SK-N-SH (cell line): ENCODE data around the gene TERC. TPM values are rescaled to one million over a fixed set of nuclear protein-coding genes. Genes with fewer than 3 reads are reported as not detected.

Experiments used
- CTCF ChIA-PET: fragments of 300-600, 350-600 bp; formaldehyde crosslinking; extraction: SDS; loops from one replicate; lab custom pipeline; 2021; lab: Yijun Ruan, JAX
- POLR2A ChIA-PET: fragments of 350-600 bp; sonication (Branson Sonifier 250); formaldehyde crosslinking; extraction: SDS; loops from one replicate; lab custom pipeline; 2020; ENCODE audit warnings: antibody characterized with exemption, inconsistent platforms; lab: Yijun Ruan, JAX
- DNase-seq: peaks from one replicate; pipeline ENCODE4 v3.0.0; 2012
- H2AFZ ChIP-seq: fragments of 200-600 bp; sonication (generic); 2 replicates; pipeline ENCODE4 v1.8.1; 2016; ENCODE audit warnings: antibody characterized with exemption, mild to moderate bottlenecking, low read depth
- H3F3A ChIP-seq: fragments of 200-600 bp; sonication (generic); replicated peaks from 2 replicates; pipeline ENCODE3; 2016; ENCODE audit warnings: antibody characterized with exemption, mild to moderate bottlenecking; ENCODE audit not compliant: insufficient read depth
- H3K27ac ChIP-seq, 2 experiments: fragments of 200-500 bp in 1 of 2; fragments of 200-600 bp in 1 of 2; sonication (Bioruptor generic) in 1 of 2; sonication (generic), shearing (Covaris generic) in 1 of 2; 2 replicates each; pipeline versions ENCODE4 v1.5.1 to v1.6.1; 2014 to 2016; ENCODE audit warnings: low read depth in 2 of 2, inconsistent platforms in 1 of 2, low read length in 1 of 2, mild to moderate bottlenecking in 1 of 2, mixed read lengths in 1 of 2
- H3K27me3 ChIP-seq: fragments of 200-600 bp; sonication (generic), shearing (Covaris generic); 2 replicates; pipeline ENCODE4 v1.6.1; 2016; ENCODE audit warnings: mixed run types; ENCODE audit not compliant: insufficient read depth
- H3K36me3 ChIP-seq, 2 experiments: fragments of 200-500 bp in 1 of 2; fragments of 200-600 bp in 1 of 2; sonication (Bioruptor generic) in 1 of 2; sonication (generic) in 1 of 2; replicated peaks in 1 of 2; 2 replicates each; pipeline versions ENCODE3 to v1.5.1; 2014 to 2016; ENCODE audit warnings: low read length in 1 of 2, mild to moderate bottlenecking in 1 of 2; ENCODE audit not compliant: insufficient read depth in 2 of 2, control insufficient read depth in 1 of 2
- H3K4me1 ChIP-seq, 2 experiments: fragments of 200-500 bp in 1 of 2; fragments of 200-600 bp in 1 of 2; sonication (Bioruptor generic) in 1 of 2; sonication (generic), shearing (Covaris generic) in 1 of 2; 2 replicates each; pipeline versions ENCODE4 v1.5.1 to v1.6.1; 2014 to 2016; ENCODE audit warnings: low read depth in 1 of 2, low read length in 1 of 2, mixed run types in 1 of 2; ENCODE audit not compliant: insufficient read depth in 2 of 2, control insufficient read depth in 1 of 2
- H3K4me2 ChIP-seq: fragments of 200-600 bp; sonication (generic), shearing (Covaris generic); 2 replicates; pipeline ENCODE4 v1.6.1; 2017; ENCODE audit warnings: mixed run types
- H3K4me3 ChIP-seq, 2 experiments: fragments of 200-500 bp in 1 of 2; fragments of 200-600 bp in 1 of 2; sonication (Bioruptor generic) in 1 of 2; sonication (generic), shearing (Covaris generic) in 1 of 2; 2 replicates each; pipeline versions ENCODE4 v1.5.1 to v1.8.1; 2014 to 2016; ENCODE audit warnings: low read depth in 2 of 2, inconsistent platforms in 1 of 2, low read length in 1 of 2, mild to moderate bottlenecking in 1 of 2, mixed read lengths in 1 of 2, moderate library complexity in 1 of 2
- H3K79me2 ChIP-seq: fragments of 200-600 bp; sonication (generic); 2 replicates; pipeline ENCODE4 v1.8.1; 2017; ENCODE audit warnings: mild to moderate bottlenecking; ENCODE audit not compliant: insufficient read depth
- H3K9ac ChIP-seq: fragments of 200-600 bp; sonication (generic); 2 replicates; pipeline ENCODE4 v1.6.1; 2017; ENCODE audit warnings: mixed run types
- H3K9me2 ChIP-seq: fragments of 200-600 bp; sonication (generic); 2 replicates; pipeline ENCODE4 v1.6.1; 2017; ENCODE audit warnings: mixed run types
- H3K9me3 ChIP-seq: fragments of 200-600 bp; sonication (generic); 2 replicates; pipeline ENCODE4 v1.6.1; 2017; ENCODE audit warnings: mixed run types, mild to moderate bottlenecking, moderate library complexity
- H4K20me1 ChIP-seq: fragments of 200-600 bp; sonication (generic); 2 replicates; pipeline ENCODE4 v1.6.1; 2017; ENCODE audit warnings: mild to moderate bottlenecking, mixed run types; ENCODE audit not compliant: insufficient read depth
- CTCF ChIP-seq: fragments of 200-600 bp; sonication (generic); IDR thresholded peaks from 2 replicates; pipeline ENCODE4 v1.6.1; 2017; ENCODE audit warnings: antibody characterized with exemption, mild to moderate bottlenecking, moderate library complexity
- NFIC ChIP-seq: IDR thresholded peaks from 2 replicates; pipeline ENCODE4 v1.4.0; 2012; ENCODE audit warnings: borderline replicate concordance
- NRF1 ChIP-seq: IDR thresholded peaks from 2 replicates; pipeline ENCODE4 v1.6.1; 2012; ENCODE audit warnings: low read depth, mild to moderate bottlenecking, low read length
- TEAD4 ChIP-seq: IDR thresholded peaks from 2 replicates; pipeline ENCODE4 v1.4.0; 2012; ENCODE audit warnings: mild to moderate bottlenecking, borderline replicate concordance; ENCODE audit not compliant: insufficient read depth
- USF1 ChIP-seq: IDR thresholded peaks from 2 replicates; pipeline ENCODE4 v1.4.0; 2012; ENCODE audit warnings: low read depth, borderline replicate concordance
- WGBS: methylation state at CpG from one replicate; pipeline ENCODE4 v1.1.6; 2017; ENCODE audit warnings: low lambda C conversion rate; 5-methylcytosine and 5-hydroxymethylcytosine counted together
- polyA plus RNA-seq, 3 experiments: library from polyadenylated mRNA; depleted of rRNA; stranded (reverse); fragments of >200 nt; gene quantifications; 2 replicates each; pipeline ENCODE4 v1.2.3, GENCODE V29; 2012

The TERC gene
- polyA plus RNA-seq, 1 of the 3 experiments (the other 2 are of a cell fraction) = 0.64 TPM

GRCh38 chr3:169758359-169758994 lies 6.4 kb downstream of the TERC start:
- ChIA-PET POLR2A (no interaction called here), CTCF (no interaction called here)
- 47% methylated on average over 5 of the region's 5 CpGs for WGBS

GRCh38 chr3:169755488-169755887 lies 9.4 kb downstream of the TERC start:
- H3K9me3 ChIP-seq = no peaks in the 10 kb centered on the region
- TF ChIP-seq NFIC (no peak), CTCF (no peak)
- TF ChIP-seq, all 33 proteins: peak for 0
- DNase-seq = no peak
- ChIA-PET CTCF (no interaction called here), POLR2A (no interaction called here)
- 32% methylated on average over 2 of the region's 2 CpGs for WGBS
- no peak overlapping the region for H3K27ac ChIP-seq
- H2AFZ ChIP-seq = no peak overlapping the region
- H3K27me3 ChIP-seq = peaks cover 9% of the 10 kb centered on the region; the same call in 1 of the 2 replicates
- no peak overlapping the region for H3K4me2 ChIP-seq
- no peaks in the 10 kb centered on the region for H3K79me2 ChIP-seq
- H3K36me3 ChIP-seq = no peaks in the 10 kb centered on the region
- H3K4me3 ChIP-seq = no peak overlapping the region
- no peaks in the 10 kb centered on the region for H4K20me1 ChIP-seq
- no peaks in the 10 kb centered on the region for H3F3A ChIP-seq
- H3K4me1 ChIP-seq = no peaks in the 10 kb centered on the region
- no peak overlapping the region for H3K9ac ChIP-seq
- no peaks in the 10 kb centered on the region for H3K9me2 ChIP-seq

More at GRCh38 chr3:169758359-169758994, 6.4 kb downstream of the TERC start:
- no peak overlapping the region for H2AFZ ChIP-seq
- H3K4me3 ChIP-seq = no peak overlapping the region
- peaks cover 5% of the 10 kb centered on the region for H3F3A ChIP-seq
- no peaks in the 10 kb centered on the region for H4K20me1 ChIP-seq
- no peaks in the 10 kb centered on the region for H3K9me3 ChIP-seq
- no peaks in the 10 kb centered on the region for H3K9me2 ChIP-seq
- no peaks in the 10 kb centered on the region for H3K79me2 ChIP-seq
- no peaks in the 10 kb centered on the region for H3K36me3 ChIP-seq
- DNase-seq = no peak
- H3K27me3 ChIP-seq = no peaks in the 10 kb centered on the region
- no peak overlapping the region for H3K9ac ChIP-seq
- no peak overlapping the region for H3K4me2 ChIP-seq
- no peak for TF ChIP-seq USF1
- no peak for TF ChIP-seq TEAD4
- no peak for TF ChIP-seq CTCF
- TF ChIP-seq NRF1 = no peak
- H3K27ac ChIP-seq = no peak overlapping the region
- H3K4me1 ChIP-seq = no peaks in the 10 kb centered on the region
